Activated naive CD8-positive, alpha-beta T cell (primary cell): ENCODE results near the gene SPATC1L.

Experiments used
- H3K27ac Mint-ChIP-seq: one replicate; pipeline ENCODE4 v1.8.0; 2021; ENCODE audit warnings: mixed read lengths
- H3K27me3 Mint-ChIP-seq: one replicate; pipeline ENCODE4 v1.8.0; 2021; ENCODE audit warnings: mixed read lengths
- H3K36me3 Mint-ChIP-seq: one replicate; pipeline ENCODE4 v1.8.0; 2021; ENCODE audit warnings: mixed read lengths
- H3K4me1 Mint-ChIP-seq: one replicate; pipeline ENCODE4 v1.8.0; 2021; ENCODE audit warnings: low read depth, mixed read lengths
- H3K4me3 Mint-ChIP-seq: one replicate; pipeline ENCODE4 v1.8.0; 2021; ENCODE audit warnings: mild to moderate bottlenecking, mixed read lengths
- H3K9me3 Mint-ChIP-seq: one replicate; pipeline ENCODE4 v1.8.0; 2021; ENCODE audit warnings: low read depth, mixed read lengths

SPATC1L gene

GRCh38 chr21:46115441-46116188 lies 68.6 kb downstream of the SPATC1L start:
- Mint-ChIP-seq H3K4me3 (no peak overlapping the region), H3K27ac (no peak overlapping the region), H3K9me3 (no peaks in the 10 kb centered on the region), H3K27me3 (no peaks in the 10 kb centered on the region), H3K36me3 (peaks cover 2% of the 10 kb centered on the region), H3K4me1 (no peaks in the 10 kb centered on the region)

GRCh38 chr21:46114963-46115362 lies 69.3 kb downstream of the SPATC1L start:
- H3K4me1 Mint-ChIP-seq, result no peaks in the 10 kb centered on the region
- H3K9me3 Mint-ChIP-seq, result no peaks in the 10 kb centered on the region
- H3K27me3 Mint-ChIP-seq, result no peaks in the 10 kb centered on the region
- no peak overlapping the region for H3K4me3 Mint-ChIP-seq
- peaks cover 2% of the 10 kb centered on the region for H3K36me3 Mint-ChIP-seq
- no peak overlapping the region for H3K27ac Mint-ChIP-seq

DNA sequence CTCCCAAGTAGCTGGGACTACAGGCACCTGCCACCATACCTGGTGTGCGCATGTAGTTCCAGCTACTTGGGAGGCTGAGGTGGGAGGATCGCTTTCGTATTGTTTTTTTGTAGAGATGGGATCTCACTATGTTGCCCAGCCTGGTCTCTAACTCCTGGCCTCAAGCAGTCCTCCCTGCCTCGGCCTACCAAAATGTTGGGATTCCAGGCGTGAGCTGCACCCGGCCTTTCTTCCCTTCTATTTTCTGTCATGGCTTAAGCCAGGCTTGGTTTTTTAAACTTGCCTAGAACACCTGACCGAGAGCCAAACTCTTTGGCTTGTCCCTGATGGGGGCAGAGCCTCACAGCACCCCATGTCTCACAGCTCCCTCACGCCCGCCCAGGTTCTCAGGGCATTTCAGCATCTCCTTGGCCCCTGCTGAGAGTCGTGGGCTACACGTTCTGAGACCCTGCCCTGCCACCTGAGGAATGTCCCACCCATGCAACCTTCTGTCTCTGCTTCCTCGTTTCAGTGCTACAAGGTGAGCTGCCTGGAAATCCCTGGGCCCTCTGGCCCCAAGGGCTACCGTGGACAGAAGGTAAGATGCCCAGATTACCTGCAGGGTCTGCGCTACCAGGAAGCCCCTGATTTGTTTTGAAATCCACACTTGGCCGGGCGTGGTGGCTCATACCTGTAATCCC lies 70.6 kb downstream of the SPATC1L start:
- no peak overlapping the region for H3K27ac Mint-ChIP-seq
- H3K27me3 Mint-ChIP-seq, result no peaks in the 10 kb centered on the region
- no peaks in the 10 kb centered on the region for H3K9me3 Mint-ChIP-seq
- no peaks in the 10 kb centered on the region for H3K4me1 Mint-ChIP-seq
- no peak overlapping the region for H3K4me3 Mint-ChIP-seq
- peaks cover 3% of the 10 kb centered on the region for H3K36me3 Mint-ChIP-seq

- no peak overlapping the region for H3K27ac Mint-ChIP-seq
- H3K9me3 Mint-ChIP-seq, result no peaks in the 10 kb centered on the region
- no peak overlapping the region for H3K4me3 Mint-ChIP-seq
- no peaks in the 10 kb centered on the region for H3K27me3 Mint-ChIP-seq
- H3K36me3 Mint-ChIP-seq, result peaks cover 7% of the 10 kb centered on the region
- no peaks in the 10 kb centered on the region for H3K4me1 Mint-ChIP-seq
These were observed 71.5 kb downstream of the SPATC1L start for GRCh38 chr21:46112725-46113215.

- H3K27me3 Mint-ChIP-seq, result no peaks in the 10 kb centered on the region
- no peak overlapping the region for H3K4me3 Mint-ChIP-seq
- no peaks in the 10 kb centered on the region for H3K4me1 Mint-ChIP-seq
- no peak overlapping the region for H3K27ac Mint-ChIP-seq
- H3K36me3 Mint-ChIP-seq, result peaks cover 9% of the 10 kb centered on the region
- no peaks in the 10 kb centered on the region for H3K9me3 Mint-ChIP-seq
These were observed 72.2 kb downstream of the SPATC1L start for GRCh38 chr21:46111857-46112724.

- no peaks in the 10 kb centered on the region for H3K27me3 Mint-ChIP-seq
- H3K36me3 Mint-ChIP-seq, result peaks cover 9% of the 10 kb centered on the region
These were observed 73.1 kb downstream of the SPATC1L start for GRCh38 chr21:46111193-46111571.

More at GRCh38 chr21:46111193-46111571, 73.1 kb downstream of the SPATC1L start:
- H3K4me3 Mint-ChIP-seq, result no peak overlapping the region
- H3K9me3 Mint-ChIP-seq, result no peaks in the 10 kb centered on the region
- H3K4me1 Mint-ChIP-seq, result no peaks in the 10 kb centered on the region
- no peak overlapping the region for H3K27ac Mint-ChIP-seq
